HCT116 (cell line): Measurements from ENCODE around the gene ESYT1. TPM values are rescaled to one million over a fixed set of nuclear protein-coding genes. Genes with fewer than 3 reads are reported as not detected.
A peak's percentile ranks its signal among the peaks of the same experiment; 100 is the strongest.

Source experiments
- ATF3 ChIP-seq: IDR thresholded peaks from 2 replicates; pipeline ENCODE4 v1.6.1; 2012
- CBX3 ChIP-seq: IDR thresholded peaks from 2 replicates; pipeline ENCODE4 v1.6.1; 2012; ENCODE audit warnings: low read depth
- CTCF ChIP-seq, 3 experiments: fragments of 200-600 bp in 1 of 3; sonication (generic) in 1 of 3; IDR thresholded peaks in 2 of 3; conservative IDR thresholded peaks in 1 of 3; 2 replicates each; pipeline ENCODE4 v1.5.1; 2012 to 2017; ENCODE audit warnings: low read depth in 2 of 3, low read length in 2 of 3, antibody characterized with exemption in 1 of 3, borderline replicate concordance in 1 of 3, control low read depth in 1 of 3, mild to moderate bottlenecking in 1 of 3, mixed read lengths in 1 of 3, mixed run types in 1 of 3, moderate library complexity in 1 of 3; ENCODE audit not compliant: insufficient read depth in 1 of 3
- EGR1 ChIP-seq: IDR thresholded peaks from 2 replicates; pipeline ENCODE4 v1.6.1; 2012; ENCODE audit warnings: low read depth
- ELF1 ChIP-seq: IDR thresholded peaks from 2 replicates; pipeline ENCODE4 v1.6.1; 2012; ENCODE audit warnings: low read depth, borderline replicate concordance
- EZH2 ChIP-seq: fragments of 200-600 bp; sonication (generic); IDR thresholded peaks from 2 replicates; pipeline ENCODE4 v1.6.1; 2017; ENCODE audit warnings: antibody characterized with exemption, mixed run types
- EZH2phosphoT487 ChIP-seq: fragments of 200-600 bp; IDR thresholded peaks from 2 replicates; pipeline ENCODE4 v1.6.1; 2018; ENCODE audit warnings: antibody characterized with exemption, borderline replicate concordance
- FOSL1 ChIP-seq: IDR thresholded peaks from 2 replicates; pipeline ENCODE4 v1.6.1; 2012; ENCODE audit warnings: low read depth
- JUND ChIP-seq: IDR thresholded peaks from 2 replicates; pipeline ENCODE4 v1.6.1; 2012
- MAX ChIP-seq: IDR thresholded peaks from 2 replicates; pipeline ENCODE4 v1.6.1; 2012
- POLR2A ChIP-seq: IDR thresholded peaks from 2 replicates; pipeline ENCODE4 v1.7.0; 2011; ENCODE audit warnings: borderline replicate concordance; ENCODE audit not compliant: insufficient read depth, insufficient read length; ENCODE audit errors: extremely low read depth
- POLR2AphosphoS5 ChIP-seq: IDR thresholded peaks from 2 replicates; pipeline ENCODE4 v1.6.1; 2011; ENCODE audit warnings: mild to moderate bottlenecking, low read depth, low read length, moderate library complexity
- RAD21 ChIP-seq: IDR thresholded peaks from 2 replicates; pipeline ENCODE4 v1.6.1; 2012; ENCODE audit warnings: low read depth, mild to moderate bottlenecking
- SP1 ChIP-seq: IDR thresholded peaks from 2 replicates; pipeline ENCODE4 v1.6.1; 2012; ENCODE audit warnings: low read depth
- SRF ChIP-seq: IDR thresholded peaks from 2 replicates; pipeline ENCODE4 v1.6.1; 2012; ENCODE audit warnings: low read depth
- TCF7L2 ChIP-seq: IDR thresholded peaks from 2 replicates; pipeline ENCODE4 v1.7.0; 2011; ENCODE audit warnings: borderline replicate concordance, inconsistent platforms; ENCODE audit not compliant: insufficient read depth, insufficient read length; ENCODE audit errors: extremely low read depth
- ZFX ChIP-seq: fragments of 450-650 bp; IDR thresholded peaks from 2 replicates; pipeline ENCODE4 v1.6.1; 2017
- ZNF274 ChIP-seq: fragments of 200-500 bp; sonication (Bioruptor generic); IDR thresholded peaks from 2 replicates; pipeline ENCODE4 v1.6.1; 2014; ENCODE audit warnings: mild to moderate bottlenecking, low read depth, low read length, inconsistent platforms
- total RNA-seq: library from RNA; stranded (reverse); gene quantifications from one replicate; pipeline ENCODE4 v1.2.1, GENCODE V29; 2021; ENCODE audit not compliant: unreplicated experiment

ESYT1 gene
- total RNA-seq, 1 experiment from 2014 or later, result 80.9 TPM

- TF ChIP-seq CTCF (IDR thresholded peaks at IDR 0.05 in 2 of 3, conservative IDR thresholded peaks at IDR 0.05 in 1 of 3; ENCODE audit: borderline replicate concordance in 1 of 3, insufficient read depth in 1 of 3, low read depth in 2 of 3, low read length in 2 of 3) (no peak), EZH2 (no peak), ZFX (no peak), CBX3 (no peak; the same call in 1 of the 2 replicates), TCF7L2 (no peak), POLR2AphosphoS5 (peak; percentile 85), ZNF274 (no peak), ATF3 (no peak), SP1 (peak; percentile 66), EZH2phosphoT487 (no peak), RAD21 (no peak), JUND (peak; percentile 76), ELF1 (no peak), FOSL1 (peak; percentile 55), POLR2A (peak; percentile 22), SRF (no peak), EGR1 (no peak), MAX (peak; percentile 85)
Measured at GRCh38 chr12:56079723-56080555, 48.1 kb upstream of the ESYT1 start, which contains the start of gene ERBB3 (continued).
